ENCODE measurements around the gene SSTR5.

The SSTR5 gene

GRCh38 chr16:1035066-1035415 lies 37.5 kb upstream of the SSTR5 start:
- DNase-seq (ENCODE audit: low spot score) = no peak
- TF ChIP-seq CTCF (IDR thresholded peaks at IDR 0.05; ENCODE audit: extremely low read depth, missing control alignments) = no peak

- DNase-seq (ENCODE audit: low spot score) = no peak
Measured at GRCh38 chr16:1036166-1036565, 36.4 kb upstream of the SSTR5 start.

GRCh38 chr16:1036726-1037393 lies 35.7 kb upstream of the SSTR5 start:
- no peak for DNase-seq (ENCODE audit: low spot score)
- TF ChIP-seq CTCF (IDR thresholded peaks at IDR 0.05; ENCODE audit: extremely low read depth, missing control alignments) = no peak

More at GRCh38 chr16:1036166-1036565, 36.4 kb upstream of the SSTR5 start:
- TF ChIP-seq CTCF (IDR thresholded peaks at IDR 0.05; ENCODE audit: extremely low read depth, missing control alignments) = no peak

GRCh38 chr16:1037394-1038257 lies 34.9 kb upstream of the SSTR5 start:
- no peak for TF ChIP-seq CTCF (IDR thresholded peaks at IDR 0.05; ENCODE audit: extremely low read depth, missing control alignments)
- no peak for DNase-seq (ENCODE audit: low spot score)

- TF ChIP-seq CTCF (IDR thresholded peaks at IDR 0.05; ENCODE audit: extremely low read depth, missing control alignments) = no peak
Measured at GRCh38 chr16:1038932-1039331, 33.6 kb upstream of the SSTR5 start.

GRCh38 chr16:1039762-1040161 lies 32.8 kb upstream of the SSTR5 start:
- no peak for DNase-seq (ENCODE audit: low spot score)
- TF ChIP-seq CTCF (IDR thresholded peaks at IDR 0.05; ENCODE audit: extremely low read depth, missing control alignments) = no peak

More at GRCh38 chr16:1038932-1039331, 33.6 kb upstream of the SSTR5 start:
- DNase-seq (ENCODE audit: low spot score) = no peak

- TF ChIP-seq CTCF (IDR thresholded peaks at IDR 0.05; ENCODE audit: extremely low read depth, missing control alignments) = no peak
- no peak for DNase-seq (ENCODE audit: low spot score)
Measured at GRCh38 chr16:1040346-1040745, 32.2 kb upstream of the SSTR5 start.
